ENCODE results near the gene ST8SIA5.
A peak's percentile ranks its signal among the peaks of the same experiment; 100 is the strongest.
"Not testable (repeated sequence)": the region's sequence is repeated elsewhere in the genome, so short reads cannot be mapped to it uniquely, and the experiment has no call there.

ST8SIA5 gene

GRCh38 chr18:46756559-46757201, at the start of gene ST8SIA5:
Gene ST8SIA5, minus strand, starts transcription at chr18:46757053. Its CDS starts 545 bp downstream, at chr18:46756508.
- DNase-seq: no peak

- not testable (repeated sequence) for DNase-seq
Observed at GRCh38 chr18:46795945-46796344, 39.1 kb upstream of the ST8SIA5 start.

GRCh38 chr18:46794607-46795006, 37.8 kb upstream of the ST8SIA5 start:
- no peak for DNase-seq

- DNase-seq: no peak
Observed at GRCh38 chr18:46793565-46793964, 36.7 kb upstream of the ST8SIA5 start.

- no peak for DNase-seq
Observed at GRCh38 chr18:46789088-46789487, 32.2 kb upstream of the ST8SIA5 start.

- no peak for DNase-seq
Observed at GRCh38 chr18:46787674-46788073, 30.8 kb upstream of the ST8SIA5 start.

GRCh38 chr18:46772357-46772756, 15.5 kb upstream of the ST8SIA5 start:
- no peak for DNase-seq

- DNase-seq: no peak
Observed at GRCh38 chr18:46771141-46771540, 14.3 kb upstream of the ST8SIA5 start.

GRCh38 chr18:46770708-46771107, 13.9 kb upstream of the ST8SIA5 start:
- no peak for DNase-seq

- no peak for DNase-seq
Observed at GRCh38 chr18:46768166-46768921, 11.5 kb upstream of the ST8SIA5 start.

GRCh38 chr18:46767217-46767616, 10.4 kb upstream of the ST8SIA5 start:
- DNase-seq: no peak

- no peak for DNase-seq
Observed at GRCh38 chr18:46764586-46764985, 7.7 kb upstream of the ST8SIA5 start.

- peak; percentile 39 to 65 for DNase-seq
Observed at GRCh38 chr18:46761059-46761769, 4.4 kb upstream of the ST8SIA5 start.

- DNase-seq: no peak
Observed at GRCh38 chr18:46759890-46760289, 3.0 kb upstream of the ST8SIA5 start.

GRCh38 chr18:46756025-46756558, 761 bp downstream of the ST8SIA5 start:
- DNase-seq: no peak

GRCh38 chr18:46755315-46756024, 1.4 kb downstream of the ST8SIA5 start:
- DNase-seq: no peak

GRCh38 chr18:46754661-46755292, 2.1 kb downstream of the ST8SIA5 start:
- no peak for DNase-seq

- DNase-seq: no peak
Observed at GRCh38 chr18:46754188-46754587, 2.7 kb downstream of the ST8SIA5 start.

- no peak for DNase-seq
Observed at GRCh38 chr18:46751882-46752281, 5.0 kb downstream of the ST8SIA5 start.

GRCh38 chr18:46750626-46751025, 6.2 kb downstream of the ST8SIA5 start:
- no peak for DNase-seq

- no peak for DNase-seq
Observed at GRCh38 chr18:46748466-46748865, 8.4 kb downstream of the ST8SIA5 start.

- DNase-seq: no peak
Observed at GRCh38 chr18:46740046-46740445, 16.8 kb downstream of the ST8SIA5 start.
